Heart right ventricle (tissue), 16 donors: ENCODE results near the gene LAMP5. TPM values are rescaled to one million over a fixed set of nuclear protein-coding genes. Genes with fewer than 3 reads are reported as not detected.

Source experiments
- ATAC-seq, 8 donors: fragments of 200-7000 bp; cut with Tn5 transposase; one replicate each; pipeline ENCODE4 v1.9.1; 2020; ENCODE audit warnings: mild to moderate bottlenecking in 8 of 8, moderate library complexity in 8 of 8, moderate number of reproducible peaks in 1 of 8
- DNase-seq, 2 donors: peaks; one replicate each; pipeline ENCODE4 v3.0.0-alpha.2; 2020
- H3K27ac ChIP-seq, 10 donors: fragments of 200-600 bp; sonication (generic) in 2 of 10; one replicate each; pipeline versions ENCODE4 v1.5.0 to v1.8.0; 2020 to 2022; ENCODE audit warnings: mild to moderate bottlenecking in 3 of 10
- H3K27me3 ChIP-seq, 7 donors: fragments of 200-600 bp; one replicate each; pipeline ENCODE4 v1.8.0; 2021 to 2022; ENCODE audit warnings: mild to moderate bottlenecking in 2 of 7
- H3K36me3 ChIP-seq, 9 donors: fragments of 200-600 bp; sonication (generic) in 1 of 9; one replicate each; pipeline versions ENCODE4 v1.5.0 to v1.8.0; 2020 to 2022; ENCODE audit warnings: mild to moderate bottlenecking in 2 of 9
- H3K4me1 ChIP-seq, 9 donors: fragments of 200-600 bp; sonication (generic) in 1 of 9; one replicate each; pipeline versions ENCODE4 v1.5.0 to v1.8.0; 2020 to 2022; ENCODE audit warnings: mild to moderate bottlenecking in 4 of 9
- H3K4me3 ChIP-seq, 10 donors: fragments of 200-600 bp; sonication (generic) in 2 of 10; one replicate each; pipeline versions ENCODE4 v1.5.0 to v1.8.0; 2020 to 2022; ENCODE audit warnings: mild to moderate bottlenecking in 7 of 10, moderate library complexity in 2 of 10
- H3K9me3 ChIP-seq, 11 donors: fragments of 200-600 bp in 10 of 11; sonication (generic) in 2 of 11; one replicate each; pipeline versions ENCODE4 v1.5.0 to v1.8.0; 2013 to 2022; ENCODE audit warnings: mild to moderate bottlenecking in 2 of 11, control low read depth in 1 of 11, moderate library complexity in 1 of 11
- CTCF ChIP-seq, 9 donors: fragments of 200-600 bp; sonication (generic) in 2 of 9; IDR thresholded peaks; one replicate each; pipeline versions ENCODE4 v1.5.0 to v1.8.0; 2021 to 2022; ENCODE audit warnings: antibody characterized with exemption in 9 of 9, mild to moderate bottlenecking in 5 of 9, moderate library complexity in 1 of 9
- WGBS, 2 donors: extraction: QIAGEN DNeasy Blood & Tissue Kit; methylation state at CpG; one replicate each; pipeline ENCODE4 v1.1.7; 2013; ENCODE audit warnings: inconsistent platforms in 1 of 2; 5-methylcytosine and 5-hydroxymethylcytosine counted together
- intact Hi-C, 10 donors: fragments of 100-400 bp; cut with DNase I; formaldehyde crosslinking; loops; one replicate each; pipeline versions ENCODE4 v1.11.1 to v1.14.2; 2022
- polyA plus RNA-seq, 2 donors: library from polyadenylated mRNA; stranded (reverse); fragments of 200-250 nt; gene quantifications; one replicate each; pipeline ENCODE4 v1.2.3, GENCODE V29; 2013
- total RNA-seq, 10 donors: library from RNA; stranded (reverse); fragmentation: NEBNext Ultra II Directional in 3 of 10; extraction: Animal tissue kit (Norgen Biotek cat#: 25700) in 3 of 10; gene quantifications; one replicate each; pipeline versions ENCODE4 v1.2.1 to v1.2.4, GENCODE V29; 2021 to 2023
- donor health status: Arrhythmogenic right ventricular cardiomyopathy.
- donor health status: ischemic (EF 13 %, LVEDD 7.1; RV severe dilation, severe dysfunction).
- donor health status: healthy with polysubstance abuse.
- donor health status: DM: no; HTN: yes; CAD: no.
- donor health status: DM: no; HTN: no; CAD: no.
- donor health status: ischemic (EF 25% LVEDD 6.9; RV normal size, moderate dysfunction).
- donor health status: ischemic (EF 25% LVEDD 5.7; RV mildly dilated, moderate dysfunction).
- donor health status: healthy.
- donor health status: DM: yes; HTN: yes; CAD: no.
- donor health status: Ischemic cardiomyopathy.
- donor health status: ischemic (EF 35%, LVEDD 5.7; RV mildly dilated, moderate dysfunction).
- donor health status: nonischemic (EF 11% LVEDD 7.7; RV severe dilation, severe dysfunction).
- donor health status: DM: yes; HTN: yes; CAD: no.
- donor health status: PGD.
- donor health status: ischemic (EF 29% LVEDD 5.4; RV normal size, mild dysfunction).
- donor health status: nonischemic (EF 23%, LVEDD 6.1; RV moderate dilation, normal function).

LAMP5 gene
- total and polyA plus RNA-seq, 12 donors = 0.04 to 0.16 (median 0.11) TPM; not detected in 7

GRCh38 chr20:9492067-9492466 is 22.3 kb upstream of the LAMP5 start:
- no peak for ATAC-seq
- WGBS, 2 donors = 80% methylated on average over 4 of the region's 4 CpGs
- TF ChIP-seq CTCF (IDR thresholded peaks at IDR 0.05) = no peak

GRCh38 chr20:9493803-9494202 is 20.6 kb upstream of the LAMP5 start:
- H3K27ac ChIP-seq = no peak overlapping the region
- no peak overlapping the region for H3K4me3 ChIP-seq
- 91 to 96% methylated on average over 2 of the region's 2 CpGs for WGBS, 2 donors
- intact Hi-C loops = no loop called here
- H3K36me3 ChIP-seq = no peaks in the 10 kb centered on the region
- no peaks in the 10 kb centered on the region for H3K4me1 ChIP-seq
- no peak for DNase-seq
- ATAC-seq = no peak
- no peak for TF ChIP-seq CTCF (IDR thresholded peaks at IDR 0.05)
- H3K9me3 ChIP-seq = no peaks in the 10 kb centered on the region
- no peaks in the 10 kb centered on the region for H3K27me3 ChIP-seq

More at GRCh38 chr20:9492067-9492466, 22.3 kb upstream of the LAMP5 start:
- no peak overlapping the region for H3K4me3 ChIP-seq
- H3K36me3 ChIP-seq = no peaks in the 10 kb centered on the region
- H3K27me3 ChIP-seq = no peaks in the 10 kb centered on the region
- intact Hi-C loops = no loop called here
- H3K27ac ChIP-seq = no peak overlapping the region
- no peaks in the 10 kb centered on the region for H3K4me1 ChIP-seq
- no peak for DNase-seq
- H3K9me3 ChIP-seq = no peaks in the 10 kb centered on the region

- DNase-seq (no peak), ATAC-seq (no peak)
- intact Hi-C loops = no loop called here
- H3K4me1 ChIP-seq = peaks cover 0 to 10% (median 0%) of the 10 kb centered on the region in 9 donors
- no peaks in the 10 kb centered on the region for H3K27me3 ChIP-seq
- 66 to 69% methylated on average over 2 of the region's 2 CpGs for WGBS, 2 donors
- H3K36me3 ChIP-seq = no peaks in the 10 kb centered on the region
- H3K27ac ChIP-seq = no peak overlapping the region
- H3K4me3 ChIP-seq = no peak overlapping the region
- H3K9me3 ChIP-seq = no peaks in the 10 kb centered on the region
- TF ChIP-seq CTCF (IDR thresholded peaks at IDR 0.05) = no peak
Observed at GRCh38 chr20:9495701-9496100, 18.7 kb upstream of the LAMP5 start.

- no peaks in the 10 kb centered on the region for H3K27me3 ChIP-seq
- H3K27ac ChIP-seq = no peak overlapping the region
- no peaks in the 10 kb centered on the region for H3K36me3 ChIP-seq
- ATAC-seq (no peak), DNase-seq (no peak)
- intact Hi-C loops = no loop called here
- WGBS, 2 donors = 91 to 92% methylated on average over 3 of the region's 3 CpGs
- H3K4me1 ChIP-seq = peaks cover 0 to 11% (median 0%) of the 10 kb centered on the region in 9 donors
- no peak for TF ChIP-seq CTCF (IDR thresholded peaks at IDR 0.05)
- H3K9me3 ChIP-seq = no peaks in the 10 kb centered on the region
- H3K4me3 ChIP-seq = no peak overlapping the region
Observed at GRCh38 chr20:9496155-9496554, 18.2 kb upstream of the LAMP5 start.
